ENCODE data around the gene TRERF1. TPM values are rescaled to one million over a fixed set of nuclear protein-coding genes. Genes with fewer than 3 reads are reported as not detected.

Gene TRERF1
- total and polyA plus RNA-seq, 2 of the 4 experiments (the other 2 are of a cell fraction) = 6.3 to 9.9 TPM

DNA sequence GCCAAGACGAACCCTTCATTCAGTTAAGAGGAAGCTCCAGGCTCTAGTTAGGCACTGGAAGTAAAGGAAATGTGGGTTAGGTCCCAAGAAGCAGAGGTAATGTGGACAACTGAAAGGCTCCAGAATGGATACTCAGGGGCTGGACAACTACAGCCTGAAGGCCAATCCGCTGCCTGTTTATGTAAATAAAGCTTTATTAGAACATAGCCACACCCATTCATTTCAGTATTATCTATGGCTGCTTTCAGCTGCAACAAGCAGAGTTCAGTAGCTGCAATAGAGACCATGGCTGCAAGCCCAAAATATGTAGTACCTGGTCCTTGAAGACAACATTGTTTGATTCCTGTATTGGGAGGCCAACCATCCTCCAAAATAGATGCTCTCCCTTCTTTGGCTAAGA lies 133.2 kb downstream of the TRERF1 start:
- Histone ChIP-seq H3K4ac (ENCODE audit: low read depth, low read length) (peak overlapping the region; percentile 72), H3K4me3 (ENCODE audit: insufficient read depth, low read depth, low read length) (no peak overlapping the region), H2BK20ac (ENCODE audit: low read depth, low read length) (peak overlapping the region; percentile 64; the same call in 1 of the 2 replicates), H2AFZ (replicated peaks; ENCODE audit: low read length, poor library complexity) (no peak overlapping the region), H3K56ac (ENCODE audit: extremely low read depth, insufficient read depth, low read length) (no peak overlapping the region), H2AK9ac (replicated peaks; ENCODE audit: low read depth, low read length, poor library complexity) (no peak overlapping the region), H2BK120ac (ENCODE audit: low read depth, low read length) (peak overlapping the region; percentile 66), H3K18ac (ENCODE audit: low read depth, low read length) (no peak overlapping the region), H3K14ac (replicated peaks; ENCODE audit: low read depth, low read length) (peak overlapping the region; percentile 85), H3K9ac (ENCODE audit: low read depth, low read length) (no peak overlapping the region), H3K27me3 (ENCODE audit: control insufficient read depth, insufficient read depth, low read length) (no peaks in the 10 kb centered on the region), H3K9me3 (ENCODE audit: control insufficient read depth, insufficient read depth, low read length) (no peaks in the 10 kb centered on the region), H3K4me1 (ENCODE audit: control insufficient read depth, insufficient read depth, low read length) (peaks cover 25% of the 10 kb centered on the region), H2AK5ac (ENCODE audit: low read depth, low read length) (peak overlapping the region; percentile 76), H4K20me1 (ENCODE audit: insufficient read depth, low read length) (peaks cover 3% of the 10 kb centered on the region; the same call in 1 of the 2 replicates), H2BK5ac (ENCODE audit: low read depth, low read length, poor library complexity, severe bottlenecking) (peak overlapping the region; percentile 7), H3K23ac (ENCODE audit: low read depth, low read length) (peak overlapping the region; percentile 48; the same call in 1 of the 2 replicates), H3K27ac (ENCODE audit: insufficient read depth, low read length) (no peak overlapping the region; the same call in 1 of the 2 replicates), H3K36me3 (ENCODE audit: control insufficient read depth, insufficient read depth, low read length) (no peaks in the 10 kb centered on the region), H4K5ac (ENCODE audit: low read depth, low read length) (peak overlapping the region; percentile 11; the same call in 1 of the 2 replicates), H3K4me2 (ENCODE audit: low read depth, low read length) (no peak overlapping the region), H3K79me1 (ENCODE audit: low read depth in 1 of 2, low read length in 2 of 2) (peaks cover 37 to 77% of the 10 kb centered on the region in 2 experiments), H4K91ac (ENCODE audit: insufficient read depth, low read depth, low read length) (peak overlapping the region; percentile 68), H2BK15ac (ENCODE audit: low read depth, low read length) (peak overlapping the region; percentile 75; the same call in 2 of the 3 replicates), H3K9me1 (ENCODE audit: insufficient read depth, low read length) (peaks cover 33% of the 10 kb centered on the region), H4K8ac (ENCODE audit: low read depth in 2 of 2, low read length in 2 of 2) (0 out of 4 replicates have a peak overlapping the region, but pooled peaks of 1 of the 2 experiments have one; percentile 66)
- POLR2A ChIA-PET (ENCODE audit: unreplicated experiment) = no interaction called here
- intact Hi-C loops (cut with micrococcal nuclease) (no loop called here), in situ Hi-C loops (cut with MboI; ENCODE audit: low sequenced_read_pairs) (no loop called here), dilution Hi-C loops (cut with HindIII; ENCODE audit: low sequenced_read_pairs, unreplicated experiment) (no loop called here)
- BruUV-seq (replicated peaks) = no TSS peak
- CTCF ChIA-PET = no interaction called here
- DNase-seq = no peak
- no peak for ATAC-seq (ENCODE audit: low read depth)
- TF ChIP-seq MXI1 (IDR thresholded peaks at IDR 0.05; ENCODE audit: borderline replicate concordance, low read depth, low read length) (no peak), CHD1 (IDR thresholded peaks at IDR 0.05; ENCODE audit: low read depth, low read length) (no peak), FOS (IDR thresholded peaks at IDR 0.05; ENCODE audit: low read depth, low read length) (no peak), RCOR1 (IDR thresholded peaks at IDR 0.05; ENCODE audit: insufficient replicate concordance, low read length) (no peak), MAFK (IDR thresholded peaks at IDR 0.05; ENCODE audit: low read depth, low read length) (no peak), NFE2L2 (IDR thresholded peaks at IDR 0.05; ENCODE audit: low read depth, low read length) (no peak), SMC3 (IDR thresholded peaks at IDR 0.05; ENCODE audit: low read depth, low read length) (no peak), POLR2A (IDR thresholded peaks at IDR 0.05; ENCODE audit: low read depth, low read length) (no peak)
- TF ChIP-seq, protein P1, sequence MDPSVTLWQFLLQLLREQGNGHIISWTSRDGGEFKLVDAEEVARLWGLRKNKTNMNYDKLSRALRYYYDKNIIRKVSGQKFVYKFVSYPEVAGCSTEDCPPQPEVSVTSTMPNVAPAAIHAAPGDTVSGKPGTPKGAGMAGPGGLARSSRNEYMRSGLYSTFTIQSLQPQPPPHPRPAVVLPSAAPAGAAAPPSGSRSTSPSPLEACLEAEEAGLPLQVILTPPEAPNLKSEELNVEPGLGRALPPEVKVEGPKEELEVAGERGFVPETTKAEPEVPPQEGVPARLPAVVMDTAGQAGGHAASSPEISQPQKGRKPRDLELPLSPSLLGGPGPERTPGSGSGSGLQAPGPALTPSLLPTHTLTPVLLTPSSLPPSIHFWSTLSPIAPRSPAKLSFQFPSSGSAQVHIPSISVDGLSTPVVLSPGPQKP (IDR thresholded peaks at IDR 0.05; ENCODE audit: borderline replicate concordance, low read depth, low read length) = no peak
- WGBS, 2 experiments (ENCODE audit: extremely low coverage in 2 of 2, insufficient read length in 1 of 2) = no CpG with 5 or more reads among the region's 2 CpGs

All from IMR-90 (cell line).